ES-I3 (cell line): ENCODE measurements around the gene RNF135.
A peak's percentile ranks its signal among the peaks of the same experiment; 100 is the strongest.
"Not testable (repeated sequence)": the region's sequence is repeated elsewhere in the genome, so short reads cannot be mapped to it uniquely, and the experiment has no call there.

Source experiments
- H3K36me3 ChIP-seq: 2 replicates; pipeline ENCODE4 v1.6.1; 2013; ENCODE audit warnings: mild to moderate bottlenecking, low read length, control low read depth, moderate library complexity; ENCODE audit not compliant: insufficient read depth
- H3K4me1 ChIP-seq: 2 replicates; pipeline ENCODE4 v1.6.1; 2013; ENCODE audit warnings: mild to moderate bottlenecking, control low read depth, low read length; ENCODE audit not compliant: insufficient read depth
- H3K9ac ChIP-seq: 2 replicates; pipeline ENCODE4 v1.6.1; 2013; ENCODE audit warnings: low read depth, mild to moderate bottlenecking, low read length, moderate library complexity
- H3K9me3 ChIP-seq: 2 replicates; pipeline ENCODE4 v1.6.1; 2013; ENCODE audit warnings: mild to moderate bottlenecking, low read length, moderate library complexity; ENCODE audit not compliant: control insufficient read depth, insufficient read depth

Gene RNF135

DNA sequence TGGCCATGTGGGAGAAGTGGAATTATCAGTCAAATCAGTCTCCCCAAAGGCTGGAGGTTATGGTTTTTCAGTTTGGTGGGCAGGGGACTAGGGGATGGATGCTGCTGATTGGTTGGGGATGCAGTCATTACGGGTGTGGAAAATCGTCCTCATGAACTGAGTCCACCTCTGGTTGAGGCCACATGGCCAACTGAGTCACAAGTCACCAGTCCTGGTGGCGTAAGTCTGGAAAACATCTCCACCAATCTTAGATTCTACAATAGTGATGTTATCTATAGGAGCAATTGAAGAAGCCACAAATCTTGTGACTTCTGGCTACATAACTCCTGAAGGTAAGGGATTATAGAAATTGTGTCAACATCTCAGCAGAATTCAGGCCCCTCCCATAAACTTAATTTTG lies 5.2 kb upstream of the RNF135 start:
- no peaks in the 10 kb centered on the region for H3K36me3 ChIP-seq
- no peak overlapping the region for H3K9ac ChIP-seq
- H3K9me3 ChIP-seq, result no peaks in the 10 kb centered on the region
- H3K4me1 ChIP-seq, result peaks cover 6% of the 10 kb centered on the region; the same call in 1 of the 2 replicates

DNA sequence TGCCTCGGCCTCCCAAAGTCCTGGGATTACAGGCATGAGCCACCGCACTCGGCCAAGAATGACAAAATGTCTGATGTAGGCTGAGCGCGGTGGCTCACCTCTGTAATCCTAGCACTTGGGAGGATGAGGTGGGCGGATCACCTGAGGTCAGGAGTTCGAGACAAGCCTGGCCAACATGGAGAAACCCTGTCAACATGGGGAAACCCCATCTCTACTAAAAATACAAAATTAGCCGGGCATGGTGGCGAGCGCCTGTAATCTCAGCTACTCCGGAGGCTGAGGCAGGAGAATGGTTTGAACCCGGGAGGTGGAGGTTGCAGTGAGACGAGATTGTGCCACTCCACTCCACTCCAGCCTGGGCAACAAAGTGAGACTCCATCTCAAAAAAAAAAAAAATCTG lies 2.9 kb upstream of the RNF135 start:
- not testable (repeated sequence) for H3K4me1 ChIP-seq, H3K36me3 ChIP-seq, H3K9ac ChIP-seq, H3K9me3 ChIP-seq

DNA sequence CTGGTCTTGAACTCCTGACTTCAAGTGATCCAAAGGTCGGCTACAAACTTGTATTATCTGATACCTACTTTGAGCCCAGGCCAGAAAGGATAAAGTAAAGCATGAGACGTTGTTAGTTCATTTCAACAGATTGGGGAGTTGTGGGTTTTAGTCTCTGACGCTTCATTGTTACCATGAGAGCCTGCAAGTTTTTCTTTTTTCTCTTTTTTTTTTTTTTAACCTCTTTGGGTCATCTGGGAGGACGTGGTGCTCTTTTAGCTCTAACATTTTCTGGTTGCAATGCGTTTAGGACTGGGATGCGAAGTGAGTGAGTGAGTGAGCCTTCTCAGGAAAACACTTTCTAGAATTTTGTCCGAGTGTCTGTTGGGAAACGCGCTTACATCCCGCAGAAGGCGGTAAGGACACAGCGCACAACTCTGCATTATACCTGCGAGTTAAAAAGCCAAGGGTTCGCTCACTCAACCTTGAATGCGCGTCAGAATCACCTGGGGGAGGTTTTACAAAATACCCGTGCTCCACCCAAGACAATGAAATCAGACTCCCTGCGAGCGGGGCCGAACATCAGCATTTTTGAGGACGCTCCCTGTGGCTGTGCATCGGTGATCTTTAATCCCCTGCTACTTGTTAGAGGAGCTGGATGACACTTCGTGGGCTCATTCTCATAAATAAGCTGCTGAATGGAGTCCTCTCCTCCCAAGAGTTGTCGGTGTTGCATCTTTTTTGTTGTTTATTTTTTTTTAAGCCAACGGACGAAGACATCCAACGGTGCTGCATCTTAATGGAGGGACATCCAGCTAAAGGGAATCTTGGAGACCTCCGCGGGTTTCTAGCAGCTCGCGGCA lies 629 bp upstream of the RNF135 start:
- H3K9me3 ChIP-seq, result no peaks in the 10 kb centered on the region
- no peaks in the 10 kb centered on the region for H3K36me3 ChIP-seq
- no peaks in the 10 kb centered on the region for H3K4me1 ChIP-seq
- H3K9ac ChIP-seq, result peak overlapping the region; percentile 89

DNA sequence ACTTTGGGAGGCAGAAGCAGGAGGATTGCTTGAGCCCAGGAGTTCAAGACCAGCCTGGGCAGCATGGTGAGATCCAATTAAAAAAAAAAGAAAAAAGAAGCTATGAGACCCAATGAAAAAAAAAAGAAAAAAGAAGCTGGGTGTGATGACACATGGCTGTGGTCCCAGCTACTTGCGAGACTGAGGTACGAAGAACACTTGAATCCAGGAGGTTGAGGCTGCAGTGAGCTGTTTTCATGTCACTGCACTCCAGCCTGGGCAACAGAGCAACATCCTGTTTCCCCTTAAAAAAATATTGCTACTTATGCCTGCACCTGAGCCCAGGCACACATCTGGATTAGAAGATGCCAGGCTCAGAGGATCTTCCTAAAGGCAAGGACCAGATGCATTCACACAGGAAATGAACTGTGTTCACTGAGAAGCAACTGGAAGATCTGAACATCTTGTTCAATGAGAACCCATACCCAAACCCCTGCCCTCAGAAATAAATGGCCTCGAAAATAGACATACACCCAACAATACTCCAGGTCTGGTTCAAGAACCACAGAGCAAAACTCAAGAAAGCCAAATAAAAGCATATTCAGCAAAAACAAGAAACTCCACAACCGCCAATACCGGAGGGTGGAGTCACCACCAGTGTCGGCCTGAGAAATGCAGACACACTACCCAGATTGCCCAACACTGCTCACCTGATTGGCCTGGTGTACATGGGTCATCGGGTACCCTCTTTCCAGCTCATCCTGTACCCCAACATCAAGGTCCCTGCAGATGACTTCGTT lies 4.4 kb downstream of the RNF135 start:
- Histone ChIP-seq H3K36me3 (no peaks in the 10 kb centered on the region), H3K4me1 (no peaks in the 10 kb centered on the region; the same call in 1 of the 2 replicates), H3K9ac (no peak overlapping the region), H3K9me3 (no peaks in the 10 kb centered on the region)

DNA sequence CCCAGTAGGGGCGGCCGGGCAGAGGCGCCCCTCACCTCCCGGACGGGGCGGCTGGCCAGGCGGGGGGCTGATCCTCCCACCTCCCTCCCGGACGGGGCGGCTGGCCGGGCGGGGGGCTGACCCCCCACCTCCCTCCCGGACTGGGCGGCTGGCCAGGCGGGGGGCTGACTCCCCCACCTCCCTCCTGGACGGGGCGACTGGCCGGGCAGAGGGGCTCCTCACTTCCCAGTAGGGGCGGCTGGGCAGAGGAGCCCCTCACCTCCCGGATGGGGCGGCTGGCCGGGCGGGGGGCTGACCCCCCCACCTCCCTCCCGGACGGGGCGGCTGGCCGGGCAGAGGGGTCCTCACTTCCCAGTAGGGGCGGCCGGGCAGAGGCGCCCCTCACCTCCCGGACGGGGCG lies 9.1 kb downstream of the RNF135 start:
- not testable (repeated sequence) for H3K36me3 ChIP-seq, H3K9ac ChIP-seq

DNA sequence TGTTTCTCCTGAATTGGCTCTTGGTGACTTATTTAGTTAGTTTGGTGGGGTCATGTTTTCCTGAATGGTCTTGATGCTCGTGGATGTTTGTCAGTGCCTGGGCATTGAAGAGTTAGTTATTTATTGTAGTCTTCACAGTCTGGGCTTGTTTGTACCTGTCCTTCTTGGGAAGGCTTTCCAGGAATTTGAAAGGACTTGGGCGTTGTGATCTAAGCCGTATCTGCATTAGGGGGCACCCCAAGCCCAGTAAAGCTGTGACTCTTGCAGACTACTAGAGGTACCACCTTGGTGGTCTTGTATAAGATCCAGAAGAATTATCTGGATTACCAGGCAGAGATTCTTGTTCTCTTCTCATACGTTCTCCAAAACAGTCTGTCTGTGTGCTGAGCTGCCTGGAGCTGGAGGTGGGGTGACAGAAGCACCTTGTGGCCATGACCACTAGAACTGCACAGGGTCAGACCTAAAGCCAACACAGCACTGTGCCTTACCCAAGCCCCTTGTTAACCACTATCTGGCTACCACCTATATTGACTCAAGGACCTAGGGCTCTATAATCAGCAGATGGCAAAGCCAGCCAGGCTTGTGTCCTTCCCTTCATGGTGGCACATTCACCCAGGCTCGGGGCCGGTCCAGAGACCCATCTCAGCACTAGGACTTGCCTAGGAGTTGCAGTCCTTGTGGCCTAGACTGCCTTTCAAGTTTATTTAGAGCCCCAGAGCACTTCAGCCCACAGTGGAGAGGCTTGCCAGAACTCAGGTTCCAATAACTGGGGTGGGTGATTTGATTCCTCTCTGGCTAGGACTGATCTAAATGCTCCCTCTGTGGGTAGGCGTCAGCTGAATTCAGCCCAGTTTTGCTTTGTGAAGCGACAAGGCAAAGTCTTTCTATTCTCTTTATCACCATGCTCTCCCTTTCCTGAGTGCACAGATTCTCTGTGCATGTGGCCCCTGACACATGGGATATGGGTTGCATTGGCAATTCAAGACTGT lies 11.0 kb downstream of the RNF135 start:
- Histone ChIP-seq H3K36me3 (no peaks in the 10 kb centered on the region), H3K9ac (no peak overlapping the region), H3K4me1 (no peaks in the 10 kb centered on the region; the same call in 1 of the 2 replicates), H3K9me3 (no peaks in the 10 kb centered on the region)

More for the DNA sequence above, 9.1 kb downstream of the RNF135 start:
- H3K4me1 ChIP-seq, H3K9me3 ChIP-seq: not testable (repeated sequence)

DNA sequence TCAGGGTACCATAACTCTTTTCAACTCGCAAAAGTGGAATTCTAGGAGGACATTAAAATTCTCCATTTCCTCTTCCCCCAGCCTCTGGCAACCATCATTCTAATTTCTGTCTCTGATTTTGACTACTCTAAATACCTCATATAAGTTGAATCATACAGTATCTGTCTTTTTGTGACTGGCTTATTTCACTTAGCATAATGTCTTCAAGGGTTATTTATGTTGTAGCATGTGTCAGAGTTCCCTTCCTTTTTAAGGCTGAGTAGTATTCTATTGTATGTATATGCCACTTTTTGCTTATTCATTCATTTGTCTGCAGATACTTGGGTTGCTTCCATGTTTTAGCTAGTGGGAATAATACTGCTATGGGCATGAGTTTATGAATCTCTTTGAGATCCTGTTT lies 12.0 kb downstream of the RNF135 start:
- Histone ChIP-seq H3K36me3 (no peaks in the 10 kb centered on the region), H3K9ac (no peak overlapping the region), H3K4me1 (no peaks in the 10 kb centered on the region; the same call in 1 of the 2 replicates), H3K9me3 (no peaks in the 10 kb centered on the region)

DNA sequence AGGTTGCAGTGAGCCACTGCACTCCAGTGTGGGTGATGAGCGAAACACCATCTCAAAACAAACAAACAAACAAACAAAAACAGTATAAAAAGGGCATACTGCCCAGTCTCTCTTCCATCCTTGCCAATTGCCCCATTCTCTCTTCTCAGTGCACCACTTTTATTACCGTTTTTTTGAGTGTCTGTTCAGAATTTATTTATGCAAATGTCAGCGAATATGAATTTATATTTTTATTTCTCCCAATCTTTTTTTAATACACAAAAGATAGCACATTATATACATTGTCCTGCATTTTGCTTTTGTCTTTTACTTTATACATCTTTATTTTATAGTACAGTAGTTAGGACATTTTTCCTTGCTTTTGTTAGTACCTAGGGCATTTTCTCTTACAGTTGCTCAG lies 19.6 kb downstream of the RNF135 start:
- Histone ChIP-seq H3K9me3 (no peaks in the 10 kb centered on the region), H3K4me1 (no peaks in the 10 kb centered on the region), H3K9ac (no peak overlapping the region), H3K36me3 (no peaks in the 10 kb centered on the region)

DNA sequence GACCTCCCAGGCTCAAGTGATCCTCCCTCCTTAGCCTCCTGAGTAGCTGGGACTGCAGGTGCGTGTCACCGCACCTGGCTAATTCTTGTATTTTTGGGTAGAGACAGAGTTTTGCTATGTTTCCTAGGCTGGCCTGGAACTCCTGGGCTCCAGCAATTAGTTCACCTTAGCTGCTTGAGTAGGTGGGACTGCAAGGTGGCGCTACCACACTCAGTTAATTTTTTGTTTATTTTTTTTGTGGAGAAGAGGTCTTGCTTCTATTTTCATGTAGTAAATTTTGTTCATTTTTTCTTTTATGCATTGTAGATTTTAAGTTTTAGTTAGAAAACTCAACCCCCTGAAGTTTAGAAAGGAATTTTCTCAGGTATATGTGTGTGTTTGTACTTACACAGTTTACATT lies 21.7 kb downstream of the RNF135 start:
- Histone ChIP-seq H3K36me3 (no peaks in the 10 kb centered on the region; the same call in 1 of the 2 replicates), H3K4me1 (no peaks in the 10 kb centered on the region), H3K9me3 (no peaks in the 10 kb centered on the region), H3K9ac (no peak overlapping the region)

DNA sequence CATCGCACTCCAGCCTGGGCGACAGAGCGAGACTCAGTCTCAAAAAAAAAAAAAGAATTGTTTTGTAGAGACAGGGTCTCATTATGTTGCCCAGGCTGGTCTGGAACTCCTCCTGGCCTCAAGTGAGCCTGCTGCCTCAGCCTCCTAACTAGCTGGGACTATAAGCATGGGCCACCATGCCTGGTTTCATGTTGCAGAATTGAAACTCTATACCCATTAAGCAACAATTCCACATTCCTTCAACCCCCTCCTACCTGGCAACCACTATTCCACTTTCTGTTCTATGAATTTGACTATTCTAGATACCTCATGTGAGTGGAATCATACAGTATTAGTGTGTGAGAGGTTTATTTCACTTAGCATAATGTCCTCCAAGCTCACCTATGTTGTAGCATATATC lies 24.5 kb downstream of the RNF135 start:
- no peak overlapping the region for H3K9ac ChIP-seq
- no peaks in the 10 kb centered on the region; the same call in 1 of the 2 replicates for H3K36me3 ChIP-seq
- no peaks in the 10 kb centered on the region for H3K9me3 ChIP-seq
- H3K4me1 ChIP-seq, result no peaks in the 10 kb centered on the region

DNA sequence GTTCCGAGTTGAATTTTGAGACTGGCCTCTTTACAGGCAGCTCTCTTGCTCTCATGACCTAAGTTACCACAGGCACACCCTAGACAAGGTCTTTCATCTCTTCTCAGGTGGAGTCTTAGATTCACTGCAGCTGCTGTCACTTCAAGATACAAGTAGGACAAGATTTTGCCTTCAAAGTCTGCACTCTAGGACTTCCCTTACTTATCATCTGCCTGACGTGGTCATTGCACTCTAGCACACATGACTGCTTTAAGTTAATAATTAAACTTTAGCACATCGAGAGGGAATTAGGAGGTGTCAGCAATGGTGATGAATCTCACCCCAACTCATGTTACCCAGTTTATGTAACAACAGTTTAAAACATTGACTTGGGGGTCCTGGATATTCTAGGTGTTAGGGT lies 25.6 kb downstream of the RNF135 start:
- Histone ChIP-seq H3K9ac (no peak overlapping the region), H3K9me3 (no peaks in the 10 kb centered on the region), H3K36me3 (no peaks in the 10 kb centered on the region; the same call in 1 of the 2 replicates), H3K4me1 (no peaks in the 10 kb centered on the region)

DNA sequence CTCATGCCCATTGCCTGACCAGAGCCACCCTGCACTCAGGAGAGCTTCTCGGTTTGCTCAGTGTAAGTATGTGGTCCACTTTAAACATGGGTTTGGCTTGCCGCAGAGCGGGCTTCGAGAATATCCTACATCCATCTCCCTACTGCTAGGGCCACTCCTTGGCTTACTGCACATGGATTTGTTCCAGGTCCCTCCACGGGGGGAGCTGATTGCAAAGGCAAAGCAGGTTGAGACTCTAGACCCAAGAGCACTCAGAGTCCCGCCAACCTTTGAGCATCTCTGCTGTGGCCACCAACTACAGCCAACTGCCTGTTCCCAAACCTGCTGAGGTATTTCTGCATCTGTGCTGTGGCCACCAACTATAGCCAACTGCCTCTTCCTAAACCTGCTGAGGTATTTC lies 26.4 kb downstream of the RNF135 start:
- no peaks in the 10 kb centered on the region for H3K9me3 ChIP-seq

DNA sequence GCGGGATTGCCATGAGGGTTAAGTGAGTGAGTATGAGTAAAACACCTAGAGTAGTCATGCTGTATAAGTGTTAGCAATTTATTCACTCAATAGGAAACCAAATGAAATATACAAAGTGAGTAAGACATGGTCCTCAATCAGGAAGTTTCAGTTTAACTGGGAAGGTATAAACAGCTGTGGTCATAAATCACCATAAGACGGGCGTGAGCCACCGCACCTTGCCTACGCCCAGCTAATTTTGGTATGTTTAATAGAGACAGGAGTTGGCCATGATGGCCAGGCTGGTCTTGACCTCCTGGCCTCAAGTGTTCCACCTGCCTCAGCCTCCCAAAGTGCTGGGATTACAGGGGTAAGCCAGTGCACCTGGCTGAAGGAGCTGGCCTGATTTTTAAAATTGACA lies 27.0 kb downstream of the RNF135 start:
- Histone ChIP-seq H3K9me3 (no peaks in the 10 kb centered on the region), H3K4me1 (no peaks in the 10 kb centered on the region), H3K36me3 (no peaks in the 10 kb centered on the region; the same call in 1 of the 2 replicates), H3K9ac (no peak overlapping the region)

More for the DNA sequence above, 26.4 kb downstream of the RNF135 start:
- Histone ChIP-seq H3K9ac (no peak overlapping the region), H3K4me1 (no peaks in the 10 kb centered on the region), H3K36me3 (no peaks in the 10 kb centered on the region; the same call in 1 of the 2 replicates)

DNA sequence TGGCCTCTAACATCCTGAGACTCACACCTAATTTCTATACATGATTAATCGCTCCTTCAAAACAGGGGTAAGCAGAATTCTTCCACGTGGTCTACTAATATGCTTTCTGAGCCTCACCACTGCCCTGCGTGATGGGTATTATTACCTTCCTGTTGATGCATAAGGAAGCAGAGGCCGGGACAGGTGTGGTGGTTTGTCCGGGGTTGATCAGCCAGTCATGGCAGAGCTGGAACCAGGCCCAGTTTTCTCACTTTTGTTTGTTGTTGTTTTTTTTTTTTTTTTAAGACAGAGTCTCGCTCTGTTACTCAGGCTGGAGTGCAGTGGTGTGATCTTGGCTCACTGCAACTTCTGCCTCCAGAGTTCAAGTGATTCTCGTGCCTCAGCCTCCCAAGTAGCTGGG lies 31.2 kb downstream of the RNF135 start:
- no peaks in the 10 kb centered on the region for H3K9me3 ChIP-seq
- no peak overlapping the region for H3K9ac ChIP-seq
- no peaks in the 10 kb centered on the region for H3K4me1 ChIP-seq
- no peaks in the 10 kb centered on the region; the same call in 1 of the 2 replicates for H3K36me3 ChIP-seq
